ENCODE data around the gene PARP6.

DNA sequence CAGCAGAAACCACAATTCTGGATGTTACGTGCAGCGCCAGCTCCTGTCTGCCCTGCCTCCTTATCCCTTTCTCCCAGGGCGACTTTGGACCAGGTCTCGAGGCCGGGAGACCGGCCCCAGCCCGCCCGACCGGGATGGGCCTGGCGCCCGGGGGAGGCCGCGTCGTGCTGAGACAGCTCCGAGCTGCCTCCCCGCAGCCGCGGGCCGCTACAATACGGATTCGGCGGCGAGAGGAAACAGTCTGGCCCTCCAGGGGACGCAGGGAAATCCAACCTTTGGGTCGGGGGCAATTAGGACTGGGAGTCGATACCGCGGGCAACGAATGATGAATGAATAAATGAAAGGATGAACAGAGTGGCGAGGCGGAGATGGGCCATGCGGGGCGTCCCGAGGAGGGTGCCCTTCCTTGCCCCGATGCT, 75.3 kb downstream of the PARP6 start:
- TF ChIP-seq YY1 (IDR thresholded peaks at IDR 0.05; ENCODE audit: low read depth) (no peak), CEBPB (IDR thresholded peaks at IDR 0.05) (no peak), EP300 (IDR thresholded peaks at IDR 0.05; ENCODE audit: borderline replicate concordance) (no peak), FOXM1 (IDR thresholded peaks at IDR 0.05; ENCODE audit: borderline replicate concordance, low read depth) (no peak)
- TF ChIP-seq, protein P1, sequence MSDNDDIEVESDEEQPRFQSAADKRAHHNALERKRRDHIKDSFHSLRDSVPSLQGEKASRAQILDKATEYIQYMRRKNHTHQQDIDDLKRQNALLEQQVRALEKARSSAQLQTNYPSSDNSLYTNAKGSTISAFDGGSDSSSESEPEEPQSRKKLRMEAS (IDR thresholded peaks at IDR 0.05) = no peak

All from Ishikawa (cell line).